Naive thymus-derived CD8-positive, alpha-beta T cell (primary cell): ENCODE data around the gene LRRC7. TPM values are rescaled to one million over a fixed set of nuclear protein-coding genes. Genes with fewer than 3 reads are reported as not detected.

Experiments used
- ATAC-seq, 2 donors: fragments of 150-1000 bp; cut with Tn5 transposase in 1 of 2; sonication (Bioruptor Pico), chemical (Tn5 transposase) in 1 of 2; 1 replicate in 1 of 2; 2 replicates in 1 of 2; pipeline ENCODE4 v1.10.0; 2021; ENCODE audit warnings: mild to moderate bottlenecking in 2 of 2, moderate library complexity in 2 of 2
- POLR2A ChIA-PET: fragments of 350-600 bp; sonication (Branson Sonifier 250); formaldehyde crosslinking; loops from one replicate; lab custom pipeline; 2021; ENCODE audit warnings: antibody characterized with exemption; lab: Charles Lee
- DNase-seq, 10 donors: peaks; one replicate each; pipeline versions ENCODE4 v3.0.0 to v3.0.0-alpha.2; 2020 to 2022
- H3K27ac Mint-ChIP-seq, 10 donors: one replicate each; pipeline ENCODE4 v1.8.0; 2020 to 2022; ENCODE audit warnings: mild to moderate bottlenecking in 10 of 10, mixed read lengths in 10 of 10, moderate library complexity in 4 of 10, inconsistent platforms in 1 of 10
- H3K27me3 Mint-ChIP-seq, 5 donors: one replicate each; pipeline ENCODE4 v1.8.0; 2021 to 2022; ENCODE audit warnings: mixed read lengths in 5 of 5
- H3K36me3 Mint-ChIP-seq, 3 donors: one replicate each; pipeline ENCODE4 v1.8.0; 2020 to 2022; ENCODE audit warnings: mixed read lengths in 3 of 3, mild to moderate bottlenecking in 2 of 3, inconsistent platforms in 1 of 3
- H3K4me1 Mint-ChIP-seq, 4 donors: one replicate each; pipeline ENCODE4 v1.8.0; 2021 to 2022; ENCODE audit warnings: mixed read lengths in 4 of 4
- H3K4me3 Mint-ChIP-seq, 10 donors: one replicate each; pipeline ENCODE4 v1.8.0; 2020 to 2022; ENCODE audit warnings: mild to moderate bottlenecking in 10 of 10, mixed read lengths in 10 of 10, moderate library complexity in 6 of 10, inconsistent platforms in 1 of 10
- H3K9me3 Mint-ChIP-seq, 9 donors: one replicate each; pipeline ENCODE4 v1.8.0; 2020 to 2022; ENCODE audit warnings: mixed read lengths in 9 of 9, mild to moderate bottlenecking in 3 of 9, inconsistent platforms in 1 of 9, moderate library complexity in 1 of 9
- polyA plus RNA-seq, 3 donors: library from polyadenylated mRNA; unstranded; fragments of 300-500 nt; fragmentation: Illumina TruSeq; gene quantifications; one replicate each; pipeline ENCODE4 v1.2.3, GENCODE V29; 2021
- total RNA-seq, 8 experiments: library from RNA in 2 of 8; stranded (reverse) in 2 of 8; gene quantifications; one replicate each; pipeline ENCODE4 v1.2.3 and lab custom pipeline; 2021 to 2026

Gene LRRC7
- total and polyA plus RNA-seq, 5 experiments from 2014 or later = 0.13 to 1.5 (median 0.48) TPM

GRCh38 chr1:69752831-69753230 is 185.1 kb downstream of the LRRC7 start:
- H3K4me1 Mint-ChIP-seq = no peaks in the 10 kb centered on the region
- no peaks in the 10 kb centered on the region for H3K27me3 Mint-ChIP-seq
- no peak for ATAC-seq
- no peaks in the 10 kb centered on the region for H3K36me3 Mint-ChIP-seq
- peaks cover 0 to 24% (median 0%) of the 10 kb centered on the region in 9 donors for H3K9me3 Mint-ChIP-seq
- no peak overlapping the region for H3K27ac Mint-ChIP-seq
- POLR2A ChIA-PET = no interaction called here
- H3K4me3 Mint-ChIP-seq = no peak overlapping the region
- DNase-seq = no peak

- ATAC-seq (no peak), DNase-seq (no peak)
- Mint-ChIP-seq H3K4me3 (no peak overlapping the region), H3K27me3 (no peaks in the 10 kb centered on the region), H3K9me3 (peaks cover 0 to 24% (median under 1%) of the 10 kb centered on the region in 9 donors), H3K4me1 (no peaks in the 10 kb centered on the region), H3K36me3 (no peaks in the 10 kb centered on the region), H3K27ac (no peak overlapping the region)
- POLR2A ChIA-PET = no interaction called here
Measured at GRCh38 chr1:69754521-69754920, 186.8 kb downstream of the LRRC7 start.

GRCh38 chr1:69755647-69756046 is 187.9 kb downstream of the LRRC7 start:
- DNase-seq = no peak
- no peak overlapping the region for H3K4me3 Mint-ChIP-seq
- no peak for ATAC-seq
- H3K27me3 Mint-ChIP-seq = no peaks in the 10 kb centered on the region
- H3K9me3 Mint-ChIP-seq = peaks cover 0 to 24% (median 0%) of the 10 kb centered on the region in 9 donors
- H3K27ac Mint-ChIP-seq = no peak overlapping the region
- POLR2A ChIA-PET = no interaction called here
- no peaks in the 10 kb centered on the region for H3K4me1 Mint-ChIP-seq
- H3K36me3 Mint-ChIP-seq = no peaks in the 10 kb centered on the region

GRCh38 chr1:69765951-69766350 is 198.2 kb downstream of the LRRC7 start:
- DNase-seq (no peak), ATAC-seq (no peak)
- Mint-ChIP-seq H3K27ac (no peak overlapping the region), H3K4me3 (no peak overlapping the region), H3K4me1 (no peaks in the 10 kb centered on the region), H3K9me3 (peaks cover 0 to 4% (median 0%) of the 10 kb centered on the region in 9 donors), H3K27me3 (no peaks in the 10 kb centered on the region), H3K36me3 (no peaks in the 10 kb centered on the region)
- POLR2A ChIA-PET = no interaction called here

- Mint-ChIP-seq H3K27ac (no peak overlapping the region), H3K36me3 (no peaks in the 10 kb centered on the region), H3K4me1 (no peaks in the 10 kb centered on the region), H3K9me3 (peaks cover 0 to 4% (median 0%) of the 10 kb centered on the region in 9 donors), H3K27me3 (no peaks in the 10 kb centered on the region), H3K4me3 (no peak overlapping the region)
- DNase-seq (no peak), ATAC-seq (no peak)
- POLR2A ChIA-PET = no interaction called here
Measured at GRCh38 chr1:69766431-69767180, 198.9 kb downstream of the LRRC7 start.

- POLR2A ChIA-PET = no interaction called here
- no peaks in the 10 kb centered on the region for H3K27me3 Mint-ChIP-seq
Measured at GRCh38 chr1:69776555-69776954, 208.8 kb downstream of the LRRC7 start.

GRCh38 chr1:69777423-69777822 is 209.7 kb downstream of the LRRC7 start:
- H3K9me3 Mint-ChIP-seq = peaks cover 0 to 5% (median 0%) of the 10 kb centered on the region in 9 donors
- H3K4me1 Mint-ChIP-seq = no peaks in the 10 kb centered on the region
- ATAC-seq (no peak), DNase-seq (no peak)
- no peak overlapping the region for H3K4me3 Mint-ChIP-seq
- no peak overlapping the region for H3K27ac Mint-ChIP-seq
- POLR2A ChIA-PET = no interaction called here
- no peaks in the 10 kb centered on the region for H3K36me3 Mint-ChIP-seq
- no peaks in the 10 kb centered on the region for H3K27me3 Mint-ChIP-seq

More at GRCh38 chr1:69776555-69776954, 208.8 kb downstream of the LRRC7 start:
- Mint-ChIP-seq H3K4me1 (no peaks in the 10 kb centered on the region), H3K36me3 (no peaks in the 10 kb centered on the region), H3K9me3 (peaks cover 0 to 5% (median 0%) of the 10 kb centered on the region in 9 donors), H3K27ac (no peak overlapping the region), H3K4me3 (no peak overlapping the region)
- no peak for DNase-seq
- ATAC-seq = no peak

- DNase-seq (no peak), ATAC-seq (no peak)
- Mint-ChIP-seq H3K4me3 (no peak overlapping the region), H3K27ac (no peak overlapping the region), H3K27me3 (no peaks in the 10 kb centered on the region), H3K4me1 (no peaks in the 10 kb centered on the region), H3K9me3 (peaks cover 0 to 11% (median 0%) of the 10 kb centered on the region in 9 donors), H3K36me3 (no peaks in the 10 kb centered on the region)
- POLR2A ChIA-PET = no interaction called here
Measured at GRCh38 chr1:69777971-69778370, 210.2 kb downstream of the LRRC7 start.

- Mint-ChIP-seq H3K4me3 (no peak overlapping the region), H3K27me3 (no peaks in the 10 kb centered on the region), H3K27ac (no peak overlapping the region), H3K4me1 (no peaks in the 10 kb centered on the region), H3K36me3 (no peaks in the 10 kb centered on the region), H3K9me3 (peaks cover 0 to 30% (median 2%) of the 10 kb centered on the region in 9 donors)
- ATAC-seq = no peak
- POLR2A ChIA-PET = no interaction called here
- DNase-seq = no peak
Measured at GRCh38 chr1:69787151-69787550, 219.4 kb downstream of the LRRC7 start.

GRCh38 chr1:69791311-69791710 is 223.6 kb downstream of the LRRC7 start:
- Mint-ChIP-seq H3K9me3 (peaks cover 0 to 17% (median 2%) of the 10 kb centered on the region in 9 donors), H3K4me3 (no peak overlapping the region), H3K27me3 (no peaks in the 10 kb centered on the region), H3K27ac (no peak overlapping the region), H3K36me3 (no peaks in the 10 kb centered on the region), H3K4me1 (no peaks in the 10 kb centered on the region)
- POLR2A ChIA-PET = no interaction called here
- DNase-seq = no peak
- ATAC-seq = no peak

GRCh38 chr1:69794831-69795230 is 227.1 kb downstream of the LRRC7 start:
- Mint-ChIP-seq H3K9me3 (peaks cover 0 to 9% (median 3%) of the 10 kb centered on the region in 9 donors), H3K4me1 (no peaks in the 10 kb centered on the region), H3K27ac (no peak overlapping the region), H3K36me3 (no peaks in the 10 kb centered on the region), H3K27me3 (no peaks in the 10 kb centered on the region), H3K4me3 (no peak overlapping the region)
- POLR2A ChIA-PET = no interaction called here
- ATAC-seq = no peak
- DNase-seq = no peak

GRCh38 chr1:69814926-69815325 is 247.2 kb downstream of the LRRC7 start:
- no peak overlapping the region for H3K27ac Mint-ChIP-seq
- no peaks in the 10 kb centered on the region for H3K27me3 Mint-ChIP-seq
- no peak overlapping the region for H3K4me3 Mint-ChIP-seq
- no peaks in the 10 kb centered on the region for H3K4me1 Mint-ChIP-seq
- H3K36me3 Mint-ChIP-seq = no peaks in the 10 kb centered on the region
- H3K9me3 Mint-ChIP-seq = peaks cover 0 to 13% (median 6%) of the 10 kb centered on the region in 9 donors
- DNase-seq = no peak
- POLR2A ChIA-PET = no interaction called here
- ATAC-seq = no peak

- H3K9me3 Mint-ChIP-seq = peaks cover 0 to 17% (median 0%) of the 10 kb centered on the region in 9 donors
- POLR2A ChIA-PET = no interaction called here
- no peaks in the 10 kb centered on the region for H3K4me1 Mint-ChIP-seq
- no peaks in the 10 kb centered on the region for H3K36me3 Mint-ChIP-seq
- no peak overlapping the region for H3K27ac Mint-ChIP-seq
- no peaks in the 10 kb centered on the region for H3K27me3 Mint-ChIP-seq
- no peak for DNase-seq
- ATAC-seq = no peak
- no peak overlapping the region for H3K4me3 Mint-ChIP-seq
Measured at GRCh38 chr1:69824932-69825331, 257.2 kb downstream of the LRRC7 start.

GRCh38 chr1:69827732-69828131 is 260.0 kb downstream of the LRRC7 start:
- H3K9me3 Mint-ChIP-seq = peaks cover 0 to 17% (median 1%) of the 10 kb centered on the region in 9 donors
- no peaks in the 10 kb centered on the region for H3K4me1 Mint-ChIP-seq
- POLR2A ChIA-PET = no interaction called here
- H3K4me3 Mint-ChIP-seq = no peak overlapping the region
- peaks cover 0 to 2% (median 0%) of the 10 kb centered on the region in 3 donors for H3K36me3 Mint-ChIP-seq
- DNase-seq = no peak
- no peak for ATAC-seq
- H3K27ac Mint-ChIP-seq = peak overlapping the region in 1 of 10 donors; percentile 37
- no peaks in the 10 kb centered on the region for H3K27me3 Mint-ChIP-seq
